ENCODE measurements around the gene RAB3B.

RAB3B gene

DNA sequence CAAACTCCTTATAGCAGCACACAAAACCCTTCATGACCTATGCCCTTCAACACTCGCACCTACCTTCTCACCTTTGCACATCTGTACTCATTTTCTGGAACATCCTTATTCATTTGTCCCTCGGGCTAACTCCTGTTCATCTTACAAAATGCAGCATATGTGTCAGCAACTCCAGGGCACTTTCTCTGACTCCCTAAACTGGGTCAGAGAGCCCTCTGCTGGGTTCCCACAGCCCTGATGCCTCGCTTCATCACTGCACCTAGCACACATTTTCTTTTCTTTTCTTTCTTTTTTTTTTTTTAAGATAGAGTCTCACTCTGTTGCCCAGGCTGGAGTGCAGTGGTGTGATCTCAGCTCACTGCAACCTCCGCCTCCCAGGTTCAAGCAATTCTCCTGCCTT, 54.0 kb downstream of the RAB3B start:
- no peak overlapping the region for H3K4me3 ChIP-seq (ENCODE audit: control insufficient read depth, low read depth, low read length)
- TF ChIP-seq, protein P1, sequence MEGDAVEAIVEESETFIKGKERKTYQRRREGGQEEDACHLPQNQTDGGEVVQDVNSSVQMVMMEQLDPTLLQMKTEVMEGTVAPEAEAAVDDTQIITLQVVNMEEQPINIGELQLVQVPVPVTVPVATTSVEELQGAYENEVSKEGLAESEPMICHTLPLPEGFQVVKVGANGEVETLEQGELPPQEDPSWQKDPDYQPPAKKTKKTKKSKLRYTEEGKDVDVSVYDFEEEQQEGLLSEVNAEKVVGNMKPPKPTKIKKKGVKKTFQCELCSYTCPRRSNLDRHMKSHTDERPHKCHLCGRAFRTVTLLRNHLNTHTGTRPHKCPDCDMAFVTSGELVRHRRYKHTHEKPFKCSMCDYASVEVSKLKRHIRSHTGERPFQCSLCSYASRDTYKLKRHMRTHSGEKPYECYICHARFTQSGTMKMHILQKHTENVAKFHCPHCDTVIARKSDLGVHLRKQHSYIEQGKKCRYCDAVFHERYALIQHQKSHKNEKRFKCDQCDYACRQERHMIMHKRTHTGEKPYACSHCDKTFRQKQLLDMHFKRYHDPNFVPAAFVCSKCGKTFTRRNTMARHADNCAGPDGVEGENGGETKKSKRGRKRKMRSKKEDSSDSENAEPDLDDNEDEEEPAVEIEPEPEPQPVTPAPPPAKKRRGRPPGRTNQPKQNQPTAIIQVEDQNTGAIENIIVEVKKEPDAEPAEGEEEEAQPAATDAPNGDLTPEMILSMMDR (conservative IDR thresholded peaks at IDR 0.05; ENCODE audit: control insufficient read depth, insufficient read depth, low read depth, low read length) = peak; percentile 32
- DNase-seq (ENCODE audit: low read depth) = peak; percentile 49

DNA sequence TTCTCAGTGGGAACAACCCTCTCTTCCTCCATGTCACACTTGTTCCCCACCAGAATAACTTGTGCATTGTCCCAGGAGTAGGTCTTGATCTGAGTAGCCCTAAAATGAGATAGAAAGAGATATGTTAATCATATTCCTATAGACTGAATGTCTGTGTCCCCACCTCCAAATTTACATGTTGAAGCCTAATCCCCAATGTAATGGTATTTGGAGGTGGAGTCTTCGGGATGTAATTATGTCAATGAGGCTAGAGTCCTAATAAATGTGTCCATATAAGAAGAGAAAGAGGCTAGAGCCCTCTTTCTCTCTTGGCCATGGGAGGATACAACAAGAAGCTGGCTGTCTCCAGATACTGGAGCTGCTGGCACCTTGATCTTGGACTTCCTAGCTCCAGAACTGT, 57.2 kb downstream of the RAB3B start:
- DNase-seq (ENCODE audit: low read depth) = no peak
- TF ChIP-seq, protein P1 (conservative IDR thresholded peaks at IDR 0.05; ENCODE audit: control insufficient read depth, insufficient read depth, low read depth, low read length) = no peak
- no peak overlapping the region for H3K4me3 ChIP-seq (ENCODE audit: control insufficient read depth, low read depth, low read length)

DNA sequence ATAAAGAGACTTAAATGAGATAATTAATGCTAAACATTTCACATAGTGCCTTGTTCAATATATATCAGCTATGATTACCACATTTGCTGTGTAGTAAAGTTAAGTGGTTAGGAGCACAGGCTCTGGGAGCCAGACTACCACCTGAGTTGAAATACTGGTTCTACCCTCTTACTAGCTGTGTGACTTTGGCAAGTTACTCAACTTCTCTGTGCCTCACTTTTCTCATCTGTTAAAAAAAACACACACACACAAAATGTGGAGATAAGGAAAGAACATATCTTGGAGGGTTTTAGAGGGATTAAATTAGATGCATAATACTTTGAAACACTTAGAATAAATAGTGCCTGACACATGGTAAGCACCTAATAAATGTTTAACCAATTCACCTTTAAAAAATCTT, 60.2 kb downstream of the RAB3B start:
- DNase-seq (ENCODE audit: low read depth) = no peak
- TF ChIP-seq, protein P1 (conservative IDR thresholded peaks at IDR 0.05; ENCODE audit: control insufficient read depth, insufficient read depth, low read depth, low read length) = no peak
- no peak overlapping the region for H3K4me3 ChIP-seq (ENCODE audit: control insufficient read depth, low read depth, low read length)

DNA sequence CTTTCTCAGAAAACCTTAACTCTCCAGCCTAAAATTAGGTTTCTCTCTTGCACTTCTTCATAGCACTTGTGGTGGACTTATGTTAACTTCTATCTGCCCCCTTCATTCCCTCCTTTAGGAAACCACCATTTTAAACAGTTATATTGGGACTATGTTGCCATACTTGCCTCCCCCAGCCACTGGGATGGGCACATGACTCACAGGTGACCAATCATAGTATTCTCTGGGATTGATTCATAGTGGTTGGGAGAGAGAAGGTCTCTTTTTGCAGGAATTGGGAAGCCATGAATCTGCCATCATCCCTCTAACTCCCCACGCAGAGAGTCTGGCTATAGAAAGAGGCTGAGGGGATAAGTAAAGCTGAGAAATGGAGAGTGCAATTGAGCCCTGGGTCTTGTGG, 61.6 kb downstream of the RAB3B start:
- TF ChIP-seq, protein P1 (conservative IDR thresholded peaks at IDR 0.05; ENCODE audit: control insufficient read depth, insufficient read depth, low read depth, low read length) = no peak
- DNase-seq (ENCODE audit: low read depth) = no peak
- H3K4me3 ChIP-seq (ENCODE audit: control insufficient read depth, low read depth, low read length) = no peak overlapping the region

DNA sequence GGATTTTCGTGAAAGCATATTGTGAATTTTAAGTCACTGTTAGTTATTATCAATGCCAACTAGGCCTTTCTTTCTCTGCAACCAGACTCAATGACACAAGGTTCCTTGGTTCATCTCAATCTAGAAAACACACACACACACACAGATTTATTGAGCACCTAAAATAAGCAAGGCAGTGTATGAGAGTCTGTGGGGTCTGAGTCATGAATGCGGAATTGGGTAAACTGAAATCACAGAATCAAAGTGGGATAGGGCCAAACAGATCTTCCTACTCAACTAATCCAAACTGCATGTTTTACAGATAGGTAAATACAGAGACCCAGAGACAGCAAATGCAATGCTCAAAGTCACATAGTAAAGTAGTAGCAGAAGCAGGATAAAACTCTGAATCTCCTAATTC, 63.5 kb downstream of the RAB3B start:
- peak; percentile 47 for DNase-seq (ENCODE audit: low read depth)
- no peak overlapping the region for H3K4me3 ChIP-seq (ENCODE audit: control insufficient read depth, low read depth, low read length)
- TF ChIP-seq, protein P1 (conservative IDR thresholded peaks at IDR 0.05; ENCODE audit: control insufficient read depth, insufficient read depth, low read depth, low read length) = no peak

DNA sequence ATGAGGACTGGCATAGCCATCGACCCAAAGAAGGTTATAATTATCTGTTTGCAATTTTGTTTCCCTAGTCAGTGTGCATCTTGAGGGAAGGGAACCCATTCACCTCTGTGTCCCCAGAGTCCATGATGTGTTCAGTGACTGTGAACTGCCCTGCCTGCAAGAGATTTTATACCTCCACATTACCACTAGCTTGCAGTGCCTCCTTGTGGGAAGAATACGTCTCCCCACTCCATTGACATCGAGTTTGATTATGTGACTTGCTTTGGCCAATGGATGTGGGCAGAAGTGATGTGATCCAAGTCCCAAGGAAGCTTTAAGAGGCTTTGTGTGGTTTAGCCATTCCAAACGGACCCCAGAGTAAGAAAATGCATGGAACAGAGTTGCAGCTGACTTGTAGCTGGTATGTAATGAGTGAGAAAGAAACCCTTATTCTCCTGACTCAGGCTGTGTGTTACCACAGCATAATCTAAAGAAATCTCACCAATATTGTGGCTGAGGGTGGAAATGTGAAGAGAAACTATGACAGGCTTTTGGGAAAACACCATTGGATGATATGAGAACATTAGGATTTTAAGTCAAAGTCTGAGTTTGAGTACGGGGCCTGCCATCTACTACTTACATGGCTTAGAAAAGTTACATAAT, 64.2 kb downstream of the RAB3B start:
- TF ChIP-seq, protein P1 (conservative IDR thresholded peaks at IDR 0.05; ENCODE audit: control insufficient read depth, insufficient read depth, low read depth, low read length) = peak; percentile 66
- peak; percentile 77 for DNase-seq (ENCODE audit: low read depth)
- H3K4me3 ChIP-seq (ENCODE audit: control insufficient read depth, low read depth, low read length) = no peak overlapping the region

DNA sequence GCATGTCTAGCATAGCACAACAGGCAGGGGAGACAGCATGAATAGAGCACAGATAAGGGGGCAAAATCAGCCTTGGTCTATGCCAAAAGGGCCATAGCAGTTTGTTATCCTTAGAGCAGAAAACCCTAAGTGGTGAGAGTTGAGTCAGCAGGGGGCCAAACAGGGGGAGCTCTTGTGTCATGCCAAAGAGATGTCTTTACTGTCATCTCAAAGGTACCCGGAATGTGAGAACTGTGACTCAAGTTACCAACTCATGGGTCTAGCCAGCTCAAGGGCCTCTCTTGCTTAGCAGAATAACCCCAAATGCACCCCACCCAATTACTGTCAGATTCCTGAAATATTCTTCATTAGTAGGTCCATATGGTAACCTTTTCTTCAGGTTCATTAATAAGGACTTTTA, 66.0 kb downstream of the RAB3B start:
- no peak overlapping the region for H3K4me3 ChIP-seq (ENCODE audit: control insufficient read depth, low read depth, low read length)
- DNase-seq (ENCODE audit: low read depth) = peak; percentile 59
- TF ChIP-seq, protein P1 (conservative IDR thresholded peaks at IDR 0.05; ENCODE audit: control insufficient read depth, insufficient read depth, low read depth, low read length) = no peak

All from fibroblast of mammary gland (primary cell).